HUES64 (cell line): ENCODE data around the gene LGALS12.

Experiments used
- H3K27ac ChIP-seq: 2 replicates; pipeline ENCODE4 v1.7.0; 2013; ENCODE audit warnings: low read depth, low read length, inconsistent platforms
- H3K27me3 ChIP-seq: 2 replicates; pipeline ENCODE4 v1.6.1; 2013; ENCODE audit warnings: mild to moderate bottlenecking, low read length; ENCODE audit not compliant: insufficient read depth
- H3K36me3 ChIP-seq: 2 replicates; pipeline ENCODE4 v1.6.1; 2013; ENCODE audit warnings: mild to moderate bottlenecking, low read length; ENCODE audit not compliant: insufficient read depth
- H3K4me1 ChIP-seq: 2 replicates; pipeline ENCODE4 v1.6.1; 2013; ENCODE audit warnings: mild to moderate bottlenecking, low read length, moderate library complexity; ENCODE audit not compliant: insufficient read depth
- H3K4me3 ChIP-seq: 2 replicates; pipeline ENCODE4 v1.5.1; 2013; ENCODE audit warnings: mild to moderate bottlenecking, low read length, moderate library complexity
- H3K9ac ChIP-seq: 2 replicates; pipeline ENCODE4 v1.6.1; 2013; ENCODE audit warnings: mild to moderate bottlenecking, low read depth, low read length
- H3K9me3 ChIP-seq: 2 replicates; pipeline ENCODE4 v1.6.1; 2013; ENCODE audit warnings: low read depth, low read length; ENCODE audit not compliant: insufficient read depth
- WGBS: fragments of 150-250, 120-280 bp; methylation state at CpG from one replicate; pipeline ENCODE4 v1.1.7; 2013; ENCODE audit warnings: missing lambda C conversion rate; 5-methylcytosine and 5-hydroxymethylcytosine counted together

The LGALS12 gene

GRCh38 chr11:63563201-63564055, 57.5 kb downstream of the LGALS12 start, which contains the start of gene PLAAT2:
Gene PLAAT2, minus strand, starts transcription at chr11:63563379. Its CDS starts 55 bp downstream, at chr11:63563324.
- H3K27me3 ChIP-seq: no peaks in the 10 kb centered on the region
- no peak within 1 kb of the TSS for H3K9ac ChIP-seq
- 95% methylated on average over 13 of the region's 13 CpGs for WGBS
- no peak within 1 kb of the TSS for H3K27ac ChIP-seq
- no peak within 1 kb of the TSS for H3K4me3 ChIP-seq
- H3K4me1 ChIP-seq: peaks cover 12% of the 10 kb centered on the region
- H3K9me3 ChIP-seq: no peaks in the 10 kb centered on the region
- no peaks in the 10 kb centered on the region for H3K36me3 ChIP-seq

- no peak overlapping the region for H3K9ac ChIP-seq
- H3K27me3 ChIP-seq: no peaks in the 10 kb centered on the region
- H3K27ac ChIP-seq: no peak overlapping the region
- no peaks in the 10 kb centered on the region for H3K9me3 ChIP-seq
- H3K36me3 ChIP-seq: no peaks in the 10 kb centered on the region
- peaks cover 12% of the 10 kb centered on the region for H3K4me1 ChIP-seq
- no peak overlapping the region for H3K4me3 ChIP-seq
- WGBS: 92% methylated on average over 5 of the region's 7 CpGs
Observed at GRCh38 chr11:63564056-63564774, 58.3 kb downstream of the LGALS12 start.

- Histone ChIP-seq H3K9me3 (no peaks in the 10 kb centered on the region), H3K4me1 (peaks cover 12% of the 10 kb centered on the region), H3K9ac (no peak overlapping the region)
Observed at GRCh38 chr11:63564784-63565350, 59.0 kb downstream of the LGALS12 start.

More at GRCh38 chr11:63564784-63565350, 59.0 kb downstream of the LGALS12 start:
- Histone ChIP-seq H3K36me3 (no peaks in the 10 kb centered on the region), H3K27me3 (no peaks in the 10 kb centered on the region), H3K27ac (no peak overlapping the region), H3K4me3 (no peak overlapping the region)
- 91% methylated on average over 3 of the region's 4 CpGs for WGBS
